22Rv1 (cell line): ENCODE measurements around the gene TFAP2A.

Source experiments
- H3K27ac ChIP-seq: fragments of 450-650 bp; 2 replicates; pipeline ENCODE4 v1.5.1; 2017
- CTCF ChIP-seq: fragments of 450-650 bp; IDR thresholded peaks from 2 replicates; pipeline ENCODE4 v1.5.1; 2017; ENCODE audit warnings: mild to moderate bottlenecking
- ZFX ChIP-seq: fragments of 450-650 bp; IDR thresholded peaks from 2 replicates; pipeline ENCODE4 v1.6.1; 2017; ENCODE audit warnings: antibody characterized with exemption, borderline replicate concordance

Gene TFAP2A

GRCh38 chr6:10381133-10381829, 33.6 kb downstream of the TFAP2A start:
- no peak overlapping the region for H3K27ac ChIP-seq
- TF ChIP-seq ZFX (no peak), CTCF (no peak)

- H3K27ac ChIP-seq, result no peak overlapping the region
- no peak for TF ChIP-seq ZFX
- TF ChIP-seq CTCF, result no peak
These were observed 39.4 kb downstream of the TFAP2A start for GRCh38 chr6:10375391-10375969.

GRCh38 chr6:10373642-10374359, 41.1 kb downstream of the TFAP2A start:
- no peak for TF ChIP-seq ZFX
- TF ChIP-seq CTCF, result no peak

GRCh38 chr6:10369896-10370295, 45.0 kb downstream of the TFAP2A start:
- H3K27ac ChIP-seq, result no peak overlapping the region
- TF ChIP-seq CTCF (no peak), ZFX (no peak)

More at GRCh38 chr6:10373642-10374359, 41.1 kb downstream of the TFAP2A start:
- no peak overlapping the region for H3K27ac ChIP-seq

- TF ChIP-seq ZFX (no peak), CTCF (no peak)
- no peak overlapping the region for H3K27ac ChIP-seq
These were observed 46.0 kb downstream of the TFAP2A start for GRCh38 chr6:10368861-10369260.

GRCh38 chr6:10363911-10364310, 51.0 kb downstream of the TFAP2A start:
- no peak for TF ChIP-seq ZFX
- no peak for TF ChIP-seq CTCF
- H3K27ac ChIP-seq, result no peak overlapping the region

- H3K27ac ChIP-seq, result no peak overlapping the region
- no peak for TF ChIP-seq ZFX
- no peak for TF ChIP-seq CTCF
These were observed 52.6 kb downstream of the TFAP2A start for GRCh38 chr6:10362300-10362699.
